Activated T-cell treated with anti-CD3 and anti-CD28 coated beads, Interleukin-2, amount 50 U/mL, for 4 hours (primary cell): ENCODE measurements around the gene KPTN. TPM values are rescaled to one million over a fixed set of nuclear protein-coding genes. Genes with fewer than 3 reads are reported as not detected.
"Not testable (repeated sequence)": the region's sequence is repeated elsewhere in the genome, so short reads cannot be mapped to it uniquely, and the experiment has no call there.

Experiments used
- ATAC-seq, 2 donors: fragments of 200-7000 bp; cut with Tn5 transposase; one replicate each; pipeline ENCODE4 v1.10.0; 2021
- DNase-seq: peaks from one replicate; pipeline ENCODE4 v3.0.0-alpha.2; 2020
- H3K27me3 Mint-ChIP-seq: one replicate; pipeline ENCODE4 v1.8.0; 2021; ENCODE audit warnings: low read depth, mixed read lengths
- H3K36me3 Mint-ChIP-seq: one replicate; pipeline ENCODE4 v1.8.0; 2022; ENCODE audit warnings: mixed read lengths; ENCODE audit not compliant: insufficient read depth
- H3K4me1 Mint-ChIP-seq: one replicate; pipeline ENCODE4 v1.8.0; 2021; ENCODE audit warnings: low read depth, mixed read lengths
- H3K4me3 Mint-ChIP-seq: one replicate; pipeline ENCODE4 v1.8.0; 2021; ENCODE audit warnings: mild to moderate bottlenecking, moderate library complexity, mixed read lengths
- H3K9me3 Mint-ChIP-seq: one replicate; pipeline ENCODE4 v1.8.0; 2021; ENCODE audit warnings: mixed read lengths
- total RNA-seq, 3 donors: library from RNA; stranded (reverse); gene quantifications; one replicate each; pipeline ENCODE4 v1.2.1, GENCODE V29; 2021

Gene KPTN
- total RNA-seq, 3 donors from 2014 or later = 12.3 to 17.4 (median 14.9) TPM

GRCh38 chr19:47490847-47491246 is 6.8 kb upstream of the KPTN start:
- Mint-ChIP-seq H3K27me3 (no peaks in the 10 kb centered on the region), H3K4me3 (no peak overlapping the region), H3K4me1 (peaks cover 11% of the 10 kb centered on the region), H3K9me3 (no peaks in the 10 kb centered on the region), H3K36me3 (no peaks in the 10 kb centered on the region)
- DNase-seq = no peak
- no peak for ATAC-seq

DNA sequence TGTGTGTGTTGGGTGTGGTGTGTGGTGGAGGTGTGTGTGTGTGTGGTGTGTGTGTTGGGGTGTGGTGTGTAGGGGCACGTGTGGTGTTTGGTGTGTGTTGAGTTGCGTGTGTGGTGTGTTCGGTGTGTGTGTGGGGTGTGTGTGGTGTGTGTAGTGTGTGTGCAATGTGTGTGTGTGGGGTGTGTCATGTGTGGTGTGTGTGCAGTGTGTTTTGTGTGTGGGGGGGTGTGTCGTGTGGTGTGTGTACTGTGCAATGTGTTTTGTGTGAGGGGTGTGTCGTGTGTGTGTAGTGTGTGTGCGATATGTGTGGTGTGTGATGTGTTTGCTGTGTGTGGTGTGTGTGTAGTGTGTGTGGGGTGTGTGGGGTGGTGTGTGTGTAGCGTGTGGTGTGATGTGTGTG is 6.0 kb upstream of the KPTN start:
- DNase-seq (no peak), ATAC-seq (no peak)
- Mint-ChIP-seq H3K27me3 (no peaks in the 10 kb centered on the region), H3K4me1 (peaks cover 18% of the 10 kb centered on the region), H3K36me3 (peaks cover 1% of the 10 kb centered on the region), H3K9me3 (no peaks in the 10 kb centered on the region), H3K4me3 (no peak overlapping the region)

DNA sequence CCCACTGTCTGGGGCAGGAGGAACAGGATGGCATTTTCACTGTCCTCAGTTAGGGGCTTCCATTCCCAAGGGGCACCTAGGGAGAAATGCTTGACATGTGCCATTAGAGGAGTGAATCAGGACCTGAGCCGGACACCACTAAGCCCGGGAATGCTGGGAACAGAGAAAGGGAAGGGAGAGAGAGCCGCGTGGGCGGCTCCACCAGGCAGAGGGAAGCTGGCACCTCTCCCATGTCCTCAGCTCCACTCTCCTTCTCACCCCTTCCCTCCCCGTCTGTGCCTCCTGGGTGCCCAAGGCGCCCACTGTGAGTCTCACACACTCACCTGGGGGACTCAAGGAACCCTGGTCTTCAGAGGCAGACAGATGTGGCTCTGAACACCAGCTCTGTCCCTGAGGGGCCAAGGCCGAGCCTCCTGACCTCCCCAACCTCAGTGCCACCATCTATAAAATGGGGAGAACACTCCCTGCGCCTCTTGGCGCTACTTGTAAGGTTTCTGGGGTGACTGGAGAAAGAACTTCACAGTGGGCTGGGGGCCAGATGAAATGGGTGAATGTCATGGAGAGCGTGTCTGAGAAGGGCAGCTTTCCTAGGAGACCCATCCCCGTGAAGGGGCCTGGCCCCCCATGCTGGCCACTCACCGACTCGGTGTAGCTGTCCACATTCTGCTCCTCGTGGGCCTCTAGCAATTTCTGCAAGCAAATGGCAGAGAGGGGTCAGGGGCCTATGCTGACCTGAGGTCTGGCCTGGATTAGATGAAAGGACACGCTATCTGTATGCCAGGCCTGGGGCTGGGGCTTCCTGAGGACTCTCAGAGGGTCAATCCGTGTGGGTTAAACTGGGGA is 5.3 kb upstream of the KPTN start:
- no peak for ATAC-seq
- Mint-ChIP-seq H3K9me3 (no peaks in the 10 kb centered on the region), H3K4me1 (peaks cover 23% of the 10 kb centered on the region), H3K4me3 (no peak overlapping the region), H3K27me3 (no peaks in the 10 kb centered on the region), H3K36me3 (peaks cover 1% of the 10 kb centered on the region)
- DNase-seq = no peak

GRCh38 chr19:47487551-47488515 is 3.8 kb upstream of the KPTN start:
- Mint-ChIP-seq H3K36me3 (peaks cover 1% of the 10 kb centered on the region), H3K4me3 (no peak overlapping the region), H3K27me3 (no peaks in the 10 kb centered on the region), H3K9me3 (no peaks in the 10 kb centered on the region), H3K4me1 (peaks cover 30% of the 10 kb centered on the region)
- ATAC-seq (no peak), DNase-seq (no peak)

- Mint-ChIP-seq H3K36me3 (peaks cover 1% of the 10 kb centered on the region), H3K27me3 (no peaks in the 10 kb centered on the region), H3K4me3 (no peak overlapping the region), H3K9me3 (no peaks in the 10 kb centered on the region), H3K4me1 (peaks cover 30% of the 10 kb centered on the region)
- ATAC-seq = no peak
- no peak for DNase-seq
Observed at GRCh38 chr19:47486900-47487299, 2.9 kb upstream of the KPTN start.

DNA sequence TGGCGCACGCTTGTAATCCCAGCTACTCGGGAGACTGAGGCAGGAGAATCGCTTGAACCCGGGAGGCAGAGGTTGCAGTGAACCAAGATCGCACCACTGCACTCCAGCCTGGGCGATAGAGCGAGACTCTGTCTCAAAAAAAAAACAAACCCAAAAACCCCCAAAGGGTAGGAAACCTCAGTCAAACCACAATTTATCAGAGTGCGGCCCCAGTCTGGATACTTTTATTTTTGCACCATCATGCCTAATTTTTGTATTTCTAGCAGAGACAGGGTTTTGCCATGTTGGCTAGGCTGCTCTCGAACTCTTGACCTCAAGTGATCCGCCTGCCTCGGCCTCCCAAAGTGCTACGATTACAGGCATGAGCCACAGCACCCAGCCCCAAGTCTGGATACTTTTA is 2.2 kb upstream of the KPTN start:
- peaks cover 30% of the 10 kb centered on the region for H3K4me1 Mint-ChIP-seq
- not testable (repeated sequence) for DNase-seq, H3K4me3 Mint-ChIP-seq, H3K27me3 Mint-ChIP-seq, H3K36me3 Mint-ChIP-seq, ATAC-seq, H3K9me3 Mint-ChIP-seq

- ATAC-seq (no peak), DNase-seq (no peak)
- peak overlapping the region; percentile 95 for H3K4me3 Mint-ChIP-seq
- H3K36me3 Mint-ChIP-seq = peaks cover 1% of the 10 kb centered on the region
- peaks cover 30% of the 10 kb centered on the region for H3K4me1 Mint-ChIP-seq
- no peaks in the 10 kb centered on the region for H3K27me3 Mint-ChIP-seq
- H3K9me3 Mint-ChIP-seq = no peaks in the 10 kb centered on the region
Observed at GRCh38 chr19:47485210-47485609, 1.2 kb upstream of the KPTN start.

GRCh38 chr19:47483200-47483599 is 819 bp downstream of the KPTN start:
- H3K9me3 Mint-ChIP-seq = no peaks in the 10 kb centered on the region
- peaks cover 28% of the 10 kb centered on the region for H3K4me1 Mint-ChIP-seq
- no peaks in the 10 kb centered on the region for H3K27me3 Mint-ChIP-seq
- peaks cover 1% of the 10 kb centered on the region for H3K36me3 Mint-ChIP-seq
- ATAC-seq (no peak), DNase-seq (no peak)
- H3K4me3 Mint-ChIP-seq = peak overlapping the region; percentile 95

- Mint-ChIP-seq H3K27me3 (no peaks in the 10 kb centered on the region), H3K4me1 (peaks cover 21% of the 10 kb centered on the region), H3K4me3 (no peak overlapping the region), H3K36me3 (peaks cover 1% of the 10 kb centered on the region), H3K9me3 (no peaks in the 10 kb centered on the region)
- no peak for ATAC-seq
- DNase-seq = no peak
Observed at GRCh38 chr19:47481460-47482052, 2.5 kb downstream of the KPTN start.

GRCh38 chr19:47480658-47481057 is 3.4 kb downstream of the KPTN start:
- no peak for ATAC-seq
- Mint-ChIP-seq H3K9me3 (no peaks in the 10 kb centered on the region), H3K36me3 (peaks cover 1% of the 10 kb centered on the region)

GRCh38 chr19:47479701-47480503 is 4.1 kb downstream of the KPTN start:
- Mint-ChIP-seq H3K36me3 (no peaks in the 10 kb centered on the region), H3K4me1 (peaks cover 10% of the 10 kb centered on the region), H3K4me3 (no peak overlapping the region), H3K9me3 (no peaks in the 10 kb centered on the region), H3K27me3 (peaks cover under 1% of the 10 kb centered on the region)
- ATAC-seq (no peak), DNase-seq (no peak)

More at GRCh38 chr19:47480658-47481057, 3.4 kb downstream of the KPTN start:
- Mint-ChIP-seq H3K4me3 (no peak overlapping the region), H3K27me3 (no peaks in the 10 kb centered on the region), H3K4me1 (peaks cover 18% of the 10 kb centered on the region)
- no peak for DNase-seq

DNA sequence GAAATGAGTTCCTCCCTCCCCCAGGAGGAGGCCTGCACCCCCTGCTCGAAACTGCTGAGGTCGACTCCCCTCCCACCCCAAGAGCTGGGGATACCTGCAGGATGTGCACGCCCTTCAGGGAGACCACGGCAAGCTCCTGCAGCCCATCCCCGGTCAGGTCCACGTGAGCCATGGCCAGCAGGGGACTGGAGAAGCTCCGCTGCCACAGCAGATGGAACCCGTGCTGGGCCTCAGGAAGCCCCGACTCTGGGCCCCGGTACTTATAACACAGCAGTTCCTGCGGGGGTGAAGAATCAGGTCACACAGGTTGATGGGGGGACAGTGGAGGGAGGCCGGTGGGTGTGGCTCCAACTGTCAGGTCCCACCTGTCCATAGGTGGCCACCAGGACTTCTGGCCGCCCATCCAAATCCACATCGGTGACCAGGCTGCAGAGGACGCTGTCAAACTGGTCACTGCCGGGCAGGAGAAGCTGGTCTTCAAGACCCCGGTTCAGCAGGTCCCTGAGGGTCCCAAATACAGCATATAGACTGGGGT is 7.5 kb downstream of the KPTN start:
- peaks cover 3% of the 10 kb centered on the region for H3K4me1 Mint-ChIP-seq
- no peaks in the 10 kb centered on the region for H3K36me3 Mint-ChIP-seq
- H3K4me3 Mint-ChIP-seq = no peak overlapping the region
- ATAC-seq = no peak
- H3K27me3 Mint-ChIP-seq = peaks cover 24% of the 10 kb centered on the region
- no peak for DNase-seq
- no peaks in the 10 kb centered on the region for H3K9me3 Mint-ChIP-seq

DNA sequence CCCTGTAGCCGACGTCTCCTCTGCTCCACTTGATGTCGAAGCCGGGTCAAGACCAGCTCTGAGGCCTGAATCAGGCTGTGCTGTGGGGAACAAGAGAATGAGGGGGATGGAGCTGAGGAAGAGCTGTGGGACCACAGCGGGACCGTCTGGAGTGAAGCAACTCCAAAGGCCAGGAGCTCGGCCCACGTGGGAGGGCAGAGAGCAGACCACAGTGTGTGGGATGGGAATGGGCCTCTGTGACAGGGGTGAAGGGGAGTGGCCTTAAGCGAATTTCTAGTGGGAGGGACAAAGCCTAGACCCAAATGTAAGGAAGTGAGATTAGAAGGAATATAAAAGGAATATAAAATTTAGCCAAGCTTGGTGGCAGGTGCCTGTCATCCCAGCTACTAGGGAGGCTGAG is 8.6 kb downstream of the KPTN start:
- DNase-seq (no peak), ATAC-seq (no peak)
- no peak overlapping the region for H3K4me3 Mint-ChIP-seq
- no peaks in the 10 kb centered on the region for H3K36me3 Mint-ChIP-seq
- H3K9me3 Mint-ChIP-seq = no peaks in the 10 kb centered on the region
- peaks cover 8% of the 10 kb centered on the region for H3K4me1 Mint-ChIP-seq
- peaks cover 32% of the 10 kb centered on the region for H3K27me3 Mint-ChIP-seq
